ENCODE measurements around the gene LARP7.
"Not testable (repeated sequence)": the region's sequence is repeated elsewhere in the genome, so short reads cannot be mapped to it uniquely, and the experiment has no call there.

Gene LARP7

DNA sequence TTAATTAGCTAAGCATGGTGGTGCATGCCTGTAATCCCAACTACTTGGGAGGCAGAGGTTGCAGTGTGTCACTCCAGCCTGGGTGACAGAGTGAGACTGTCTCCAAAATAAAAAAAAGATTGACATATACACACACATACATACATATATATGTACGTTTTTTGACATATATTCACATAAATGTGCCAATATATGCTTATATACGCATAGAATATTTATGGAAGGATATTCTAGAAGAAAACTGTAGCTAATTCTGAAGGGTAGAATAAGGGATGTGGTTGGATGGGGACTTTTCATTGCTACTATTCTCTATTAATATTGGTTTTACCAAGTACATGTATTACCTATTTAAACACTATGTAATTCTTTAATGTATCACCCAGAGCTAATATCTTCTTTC lies 20.0 kb upstream of the LARP7 start:
- no peak for DNase-seq (ENCODE audit: extremely low read depth, low read depth)

DNA sequence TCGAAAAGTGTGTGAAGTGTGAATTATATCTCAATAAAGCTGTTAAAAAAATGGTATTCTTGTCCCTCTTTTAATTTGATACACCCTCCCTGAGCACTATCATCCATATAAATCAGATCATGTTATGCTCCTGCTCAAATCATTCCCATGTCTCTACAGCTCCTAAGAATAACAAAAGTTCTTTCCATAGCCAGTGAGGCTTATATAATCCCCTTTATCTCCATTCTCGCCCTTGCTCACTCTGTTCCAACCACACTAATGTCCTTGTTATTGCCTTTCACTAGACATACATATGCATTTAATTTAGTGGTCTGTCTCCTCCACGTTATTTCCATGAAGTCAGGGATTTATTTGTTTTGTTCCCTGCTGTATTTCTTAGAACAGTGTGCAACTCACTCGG lies 10.7 kb upstream of the LARP7 start:
- DNase-seq (ENCODE audit: extremely low read depth, low read depth), result no peak
- TF ChIP-seq, protein P1, sequence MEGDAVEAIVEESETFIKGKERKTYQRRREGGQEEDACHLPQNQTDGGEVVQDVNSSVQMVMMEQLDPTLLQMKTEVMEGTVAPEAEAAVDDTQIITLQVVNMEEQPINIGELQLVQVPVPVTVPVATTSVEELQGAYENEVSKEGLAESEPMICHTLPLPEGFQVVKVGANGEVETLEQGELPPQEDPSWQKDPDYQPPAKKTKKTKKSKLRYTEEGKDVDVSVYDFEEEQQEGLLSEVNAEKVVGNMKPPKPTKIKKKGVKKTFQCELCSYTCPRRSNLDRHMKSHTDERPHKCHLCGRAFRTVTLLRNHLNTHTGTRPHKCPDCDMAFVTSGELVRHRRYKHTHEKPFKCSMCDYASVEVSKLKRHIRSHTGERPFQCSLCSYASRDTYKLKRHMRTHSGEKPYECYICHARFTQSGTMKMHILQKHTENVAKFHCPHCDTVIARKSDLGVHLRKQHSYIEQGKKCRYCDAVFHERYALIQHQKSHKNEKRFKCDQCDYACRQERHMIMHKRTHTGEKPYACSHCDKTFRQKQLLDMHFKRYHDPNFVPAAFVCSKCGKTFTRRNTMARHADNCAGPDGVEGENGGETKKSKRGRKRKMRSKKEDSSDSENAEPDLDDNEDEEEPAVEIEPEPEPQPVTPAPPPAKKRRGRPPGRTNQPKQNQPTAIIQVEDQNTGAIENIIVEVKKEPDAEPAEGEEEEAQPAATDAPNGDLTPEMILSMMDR (IDR thresholded peaks at IDR 0.05; ENCODE audit: low read depth, low read length), result no peak

More for the DNA sequence above, 20.0 kb upstream of the LARP7 start:
- TF ChIP-seq, protein P1 (IDR thresholded peaks at IDR 0.05; ENCODE audit: low read depth, low read length), result no peak

DNA sequence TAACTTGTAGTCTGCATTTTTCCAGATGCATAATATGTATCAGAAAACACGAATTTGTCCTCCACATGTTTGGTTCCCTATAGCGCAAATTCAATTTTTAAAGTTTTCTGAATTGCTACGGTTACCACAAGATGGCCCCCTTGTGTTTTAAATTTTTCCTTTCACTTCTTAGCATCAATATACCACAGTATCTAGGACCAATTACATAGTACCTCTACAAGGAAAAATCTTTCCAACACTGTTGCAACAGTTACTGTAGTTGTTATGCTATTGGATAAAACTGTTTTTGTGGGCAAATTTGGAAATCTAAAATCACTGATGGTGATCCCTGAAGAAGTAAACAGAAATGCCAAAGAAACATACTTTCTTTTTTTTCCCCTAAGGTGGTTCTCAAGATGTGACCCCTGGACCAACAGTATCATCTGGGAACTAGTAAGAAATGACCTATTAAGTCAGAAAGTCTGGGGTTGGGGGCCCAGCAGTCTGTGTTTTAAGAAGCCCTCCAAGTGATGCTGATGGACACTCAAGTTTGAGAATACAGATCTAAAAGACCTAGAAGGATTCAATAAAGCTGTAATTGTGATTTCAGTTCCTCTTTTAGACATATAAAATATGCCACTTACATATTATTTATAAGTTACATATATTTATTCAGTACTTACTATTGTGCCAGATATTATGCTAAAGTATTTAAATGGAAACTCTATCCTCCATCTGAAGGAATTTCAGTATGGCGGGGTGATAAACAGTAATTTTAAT lies 3.3 kb upstream of the LARP7 start:
- DNase-seq (ENCODE audit: extremely low read depth, low read depth), result no peak
- TF ChIP-seq, protein P1 (IDR thresholded peaks at IDR 0.05; ENCODE audit: low read depth, low read length), result peak; percentile 55

DNA sequence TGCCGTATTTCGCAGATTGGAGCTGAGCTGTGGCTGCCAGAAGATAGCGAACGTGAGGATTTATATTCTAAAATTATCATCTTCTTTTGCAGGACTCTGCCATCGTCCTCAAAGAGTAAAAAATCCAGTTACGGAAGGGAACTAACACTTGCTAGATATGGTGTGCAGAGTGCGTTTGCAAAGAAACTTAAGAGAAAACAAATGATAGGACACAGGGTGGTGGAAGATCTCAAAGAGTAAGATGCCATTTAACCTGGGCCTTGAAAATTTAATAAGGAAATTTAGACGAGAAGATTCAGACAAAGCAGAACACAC lies 566 bp downstream of the LARP7 start:
- TF ChIP-seq, protein P1 (IDR thresholded peaks at IDR 0.05; ENCODE audit: low read depth, low read length), result no peak
- DNase-seq (ENCODE audit: extremely low read depth, low read depth), result no peak

DNA sequence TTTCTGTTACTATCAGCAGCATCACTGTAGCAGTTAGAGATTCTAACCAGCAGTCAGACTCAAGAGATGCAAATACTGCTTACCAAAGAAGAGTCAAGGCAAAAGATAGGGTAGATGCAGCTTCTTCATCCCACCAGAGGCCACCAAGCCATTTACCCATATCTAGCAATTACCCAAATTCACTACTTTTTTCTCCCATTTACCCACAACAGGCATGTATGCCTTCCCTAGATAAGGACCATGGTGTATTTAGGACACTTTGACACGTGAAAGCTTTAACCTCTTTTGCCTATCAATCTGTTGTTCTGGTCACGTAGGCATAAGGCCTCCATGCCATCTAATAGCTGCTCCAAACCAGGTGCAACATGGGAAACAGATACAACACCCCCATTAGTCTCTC lies 5.6 kb downstream of the LARP7 start:
- DNase-seq (ENCODE audit: extremely low read depth, low read depth), result no peak
- TF ChIP-seq, protein P1 (IDR thresholded peaks at IDR 0.05; ENCODE audit: low read depth, low read length), result no peak

DNA sequence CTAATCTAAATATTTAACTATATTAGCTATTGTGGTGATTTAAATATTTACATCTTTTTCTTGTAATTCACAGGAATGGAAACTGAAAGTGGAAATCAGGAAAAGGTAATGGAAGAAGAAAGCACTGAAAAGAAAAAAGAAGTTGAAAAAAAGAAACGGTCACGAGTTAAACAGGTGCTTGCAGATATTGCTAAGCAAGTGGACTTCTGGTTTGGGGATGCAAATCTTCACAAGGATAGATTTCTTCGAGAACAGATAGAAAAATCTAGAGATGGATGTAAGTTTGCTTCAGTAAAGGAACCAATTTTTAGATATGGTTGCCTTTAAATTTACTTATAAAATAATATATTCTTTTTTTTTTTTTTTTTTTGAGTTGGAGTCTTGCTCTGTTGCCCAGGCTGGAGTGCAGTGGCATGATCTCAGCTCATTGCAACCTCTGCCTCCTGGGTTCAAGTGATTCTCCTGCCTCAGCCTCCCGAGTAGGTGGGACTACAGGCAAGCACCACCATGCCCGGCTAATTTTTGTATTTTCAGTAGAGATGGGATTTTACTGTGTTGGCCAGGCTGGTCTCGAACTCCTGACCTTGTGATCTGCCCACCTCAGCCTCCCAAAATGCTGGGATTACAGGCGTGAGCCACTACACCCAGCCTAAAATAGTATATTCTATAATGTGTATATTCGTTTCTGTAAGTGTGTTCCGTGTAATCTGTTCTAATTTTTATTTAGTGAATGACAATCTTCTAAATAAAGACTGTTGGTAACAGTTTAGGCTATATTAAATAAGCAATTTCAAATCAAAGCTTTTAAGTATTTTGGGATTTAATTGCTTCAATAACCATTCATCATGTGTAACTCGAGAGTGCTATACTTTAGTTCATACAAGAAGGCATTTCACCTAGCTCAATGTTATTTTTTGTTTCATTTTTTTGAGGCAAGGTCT lies 7.9 kb downstream of the LARP7 start:
- DNase-seq (ENCODE audit: extremely low read depth, low read depth), result not testable (repeated sequence)

DNA sequence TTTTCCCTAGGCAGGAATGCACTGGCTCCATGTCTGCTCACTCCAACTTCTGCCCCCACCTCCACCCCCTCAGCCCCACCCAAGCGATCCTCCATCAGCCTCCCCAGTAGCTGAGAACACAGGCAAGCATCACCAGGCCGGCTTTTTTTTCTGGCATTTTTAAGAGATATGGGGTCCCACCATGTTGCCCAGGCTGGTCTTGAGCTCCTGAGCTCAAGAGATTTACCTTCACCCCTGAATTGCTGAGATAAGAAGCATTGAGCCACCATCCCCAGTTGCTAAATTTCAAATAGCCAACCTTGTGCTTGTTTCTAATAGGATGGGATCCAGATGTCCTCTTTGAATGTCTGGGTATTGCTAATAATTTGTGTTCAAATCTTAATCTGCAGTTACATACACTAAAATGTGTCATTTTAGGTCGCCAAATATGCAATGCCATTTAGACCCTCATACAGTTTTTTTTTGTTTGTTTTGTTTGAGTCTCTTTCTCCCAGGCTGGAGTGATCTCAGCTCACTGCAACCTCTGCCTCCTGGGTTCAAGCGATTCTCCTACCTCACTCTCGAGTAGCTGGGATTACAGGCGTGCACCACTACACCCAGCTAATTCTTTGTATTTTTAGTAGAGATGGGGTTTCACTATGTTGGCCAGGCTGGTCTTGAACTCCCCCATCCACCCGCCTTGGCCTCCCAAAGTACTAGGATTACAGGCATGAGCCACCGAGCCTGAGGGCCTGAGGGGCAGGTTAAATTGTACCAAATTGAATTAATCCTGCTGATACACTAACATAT lies 8.8 kb downstream of the LARP7 start:
- TF ChIP-seq, protein P1 (IDR thresholded peaks at IDR 0.05; ENCODE audit: low read depth, low read length), result no peak
- DNase-seq (ENCODE audit: extremely low read depth, low read depth), result no peak
